HepG2 (cell line): Measurements from ENCODE around the gene EPHA2. TPM values are rescaled to one million over a fixed set of nuclear protein-coding genes. Genes with fewer than 3 reads are reported as not detected.

Experiments
- FOXC1 ChIP-seq: sonication (generic); formaldehyde crosslinking; IDR thresholded peaks from 2 replicates; pipeline ENCODE4 v1.8.0; 2022; ENCODE audit warnings: mild to moderate bottlenecking, missing genetic modification reagents, borderline replicate concordance
- GABPB1 ChIP-seq: IDR thresholded peaks from 2 replicates; pipeline ENCODE4 v1.6.1; 2016; ENCODE audit warnings: mild to moderate bottlenecking, missing genetic modification reagents, moderate library complexity, missing compliant biosample characterization
- HMG20B ChIP-seq: conservative IDR thresholded peaks from 2 replicates; pipeline ENCODE4 v1.6.1; 2016; ENCODE audit warnings: missing genetic modification reagents, missing compliant biosample characterization
- MED13 ChIP-seq: sonication (generic); formaldehyde crosslinking; IDR thresholded peaks from 2 replicates; pipeline ENCODE4 v1.5.0; 2020; ENCODE audit warnings: missing genetic modification reagents
- MEIS1 ChIP-seq: sonication (generic); formaldehyde crosslinking; IDR thresholded peaks from 2 replicates; pipeline ENCODE4 v1.9.0; 2021; ENCODE audit warnings: mild to moderate bottlenecking, missing genetic modification reagents, moderate library complexity, borderline replicate concordance
- NFE2 ChIP-seq: sonication (generic); formaldehyde crosslinking; IDR thresholded peaks from 2 replicates; pipeline ENCODE4 v1.4.0; 2020; ENCODE audit warnings: missing genetic modification reagents
- TIGD3 ChIP-seq: sonication (generic); formaldehyde crosslinking; IDR thresholded peaks from 2 replicates; pipeline ENCODE4 v1.5.1; 2020; ENCODE audit warnings: mild to moderate bottlenecking, missing genetic modification reagents, borderline replicate concordance
- ZBTB2 ChIP-seq: sonication (generic); formaldehyde crosslinking; IDR thresholded peaks from 2 replicates; pipeline ENCODE4 v1.8.0; 2022; ENCODE audit warnings: low read depth, missing genetic modification reagents
- ZFP62 ChIP-seq: sonication (generic); formaldehyde crosslinking; IDR thresholded peaks from 2 replicates; pipeline ENCODE4 v1.4.0; 2020; ENCODE audit warnings: missing genetic modification reagents
- ZKSCAN1 ChIP-seq: fragments of 150-350 bp; IDR thresholded peaks from 2 replicates; pipeline ENCODE4 v1.6.1; 2014; ENCODE audit warnings: low read length
- ZNF318 ChIP-seq: sonication (generic); formaldehyde crosslinking; IDR thresholded peaks from 2 replicates; pipeline ENCODE4 v1.4.0; 2020; ENCODE audit warnings: mild to moderate bottlenecking, missing genetic modification reagents
- ZNF781 ChIP-seq: sonication (generic); formaldehyde crosslinking; IDR thresholded peaks from 2 replicates; pipeline ENCODE4 v1.5.1; 2020; ENCODE audit warnings: borderline replicate concordance, mild to moderate bottlenecking, missing genetic modification reagents; ENCODE audit errors: not compliant biosample characterization
- polyA plus RNA-seq, 8 experiments: library from polyadenylated mRNA; depleted of rRNA in 3 of 8; stranded (reverse) in 7 of 8; unstranded in 1 of 8; fragments of >200 nt; fragmentation: Illumina TruSeq in 4 of 8; extraction: Trizol in 4 of 8; gene quantifications; 2 replicates each; pipeline versions ENCODE4 v1.2.1 to v1.2.3, GENCODE V29; 2011 to 2016; ENCODE audit warnings: low read depth in 4 of 8, missing spikeins in 1 of 8, mixed read lengths in 1 of 8; ENCODE audit not compliant: insufficient read depth in 1 of 8
- total RNA-seq, 5 experiments: library from RNA; depleted of rRNA; stranded (reverse); fragments of >200 nt; fragmentation: Illumina TruSeq; extraction: Trizol; gene quantifications; 2 replicates each; pipeline ENCODE4 v1.2.3, GENCODE V29; 2016; ENCODE audit warnings: low read depth in 1 of 5
- TF ChIP-seq, protein P1 (sequence below): fragments of 450-650 bp; IDR thresholded peaks from 2 replicates; pipeline ENCODE4 v1.6.1; 2017

Gene EPHA2
- total and polyA plus RNA-seq, 2 of the 13 experiments (the other 11 are each of a cell fraction or from before 2014, with no cell fraction given): 33.6 to 53.6 TPM

GRCh38 chr1:16143566-16144324 lies 12.1 kb downstream of the EPHA2 start (continued):
- no peak for TF ChIP-seq ZFP62 (CRISPR knock-in tag)
- TF ChIP-seq ZNF318: no peak
- TF ChIP-seq HMG20B: peak; percentile 89
- TF ChIP-seq TIGD3: no peak
- no peak for TF ChIP-seq NFE2 (CRISPR knock-in tag)
- TF ChIP-seq, protein P1, sequence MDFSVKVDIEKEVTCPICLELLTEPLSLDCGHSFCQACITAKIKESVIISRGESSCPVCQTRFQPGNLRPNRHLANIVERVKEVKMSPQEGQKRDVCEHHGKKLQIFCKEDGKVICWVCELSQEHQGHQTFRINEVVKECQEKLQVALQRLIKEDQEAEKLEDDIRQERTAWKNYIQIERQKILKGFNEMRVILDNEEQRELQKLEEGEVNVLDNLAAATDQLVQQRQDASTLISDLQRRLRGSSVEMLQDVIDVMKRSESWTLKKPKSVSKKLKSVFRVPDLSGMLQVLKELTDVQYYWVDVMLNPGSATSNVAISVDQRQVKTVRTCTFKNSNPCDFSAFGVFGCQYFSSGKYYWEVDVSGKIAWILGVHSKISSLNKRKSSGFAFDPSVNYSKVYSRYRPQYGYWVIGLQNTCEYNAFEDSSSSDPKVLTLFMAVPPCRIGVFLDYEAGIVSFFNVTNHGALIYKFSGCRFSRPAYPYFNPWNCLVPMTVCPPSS: no peak
- peak; percentile 68; the same call in 1 of the 2 replicates for TF ChIP-seq MEIS1 (CRISPR knock-in tag)
- TF ChIP-seq ZNF781 (CRISPR knock-in tag): no peak
- TF ChIP-seq ZBTB2 (CRISPR knock-in tag): 0 out of 2 replicates have a peak, but pooled peaks have one; percentile 56
- peak; percentile 97 for TF ChIP-seq MED13 (CRISPR knock-in tag)
- TF ChIP-seq GABPB1: peak; percentile 80
- TF ChIP-seq ZKSCAN1: peak; percentile 45; the same call in 1 of the 2 replicates
- peak; percentile 75; the same call in 1 of the 2 replicates for TF ChIP-seq FOXC1 (CRISPR knock-in tag)
